Transverse colon (tissue), 4 donors: Measurements from ENCODE around the gene OSBPL10.

ENCODE experiments used
- POLR2A ChIP-seq: fragments of 450-650 bp; IDR thresholded peaks from one replicate; pipeline ENCODE4 v1.6.1; 2016; ENCODE audit warnings: antibody characterized with exemption, mild to moderate bottlenecking, moderate library complexity
- POLR2AphosphoS5 ChIP-seq, 3 donors: sonication (generic); formaldehyde crosslinking; IDR thresholded peaks; one replicate each; pipeline ENCODE4 v1.6.1; 2016; ENCODE audit warnings: antibody characterized with exemption in 3 of 3
- TF ChIP-seq, protein P1 (sequence below), 5 experiments: fragments of 200-600 bp in 3 of 5; fragments of 450-650 bp in 2 of 5; sonication (generic) in 3 of 5; IDR thresholded peaks; 1 replicate in 2 of 5; 2 replicates in 3 of 5; pipeline ENCODE4 v1.5.1; 2016 to 2017; ENCODE audit warnings: antibody characterized with exemption in 5 of 5, inconsistent platforms in 3 of 5, mild to moderate bottlenecking in 2 of 5, moderate library complexity in 1 of 5

- TF ChIP-seq, protein P1, sequence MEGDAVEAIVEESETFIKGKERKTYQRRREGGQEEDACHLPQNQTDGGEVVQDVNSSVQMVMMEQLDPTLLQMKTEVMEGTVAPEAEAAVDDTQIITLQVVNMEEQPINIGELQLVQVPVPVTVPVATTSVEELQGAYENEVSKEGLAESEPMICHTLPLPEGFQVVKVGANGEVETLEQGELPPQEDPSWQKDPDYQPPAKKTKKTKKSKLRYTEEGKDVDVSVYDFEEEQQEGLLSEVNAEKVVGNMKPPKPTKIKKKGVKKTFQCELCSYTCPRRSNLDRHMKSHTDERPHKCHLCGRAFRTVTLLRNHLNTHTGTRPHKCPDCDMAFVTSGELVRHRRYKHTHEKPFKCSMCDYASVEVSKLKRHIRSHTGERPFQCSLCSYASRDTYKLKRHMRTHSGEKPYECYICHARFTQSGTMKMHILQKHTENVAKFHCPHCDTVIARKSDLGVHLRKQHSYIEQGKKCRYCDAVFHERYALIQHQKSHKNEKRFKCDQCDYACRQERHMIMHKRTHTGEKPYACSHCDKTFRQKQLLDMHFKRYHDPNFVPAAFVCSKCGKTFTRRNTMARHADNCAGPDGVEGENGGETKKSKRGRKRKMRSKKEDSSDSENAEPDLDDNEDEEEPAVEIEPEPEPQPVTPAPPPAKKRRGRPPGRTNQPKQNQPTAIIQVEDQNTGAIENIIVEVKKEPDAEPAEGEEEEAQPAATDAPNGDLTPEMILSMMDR (IDR thresholded peaks at IDR 0.05) = no peak
- TF ChIP-seq POLR2A = no peak
- no peak for TF ChIP-seq POLR2AphosphoS5 (IDR thresholded peaks at IDR 0.05)
Measured at GRCh38 chr3:31937225-31937624, 43.8 kb downstream of the OSBPL10 start.
